A673 (cell line): ENCODE results near the gene NPTN. TPM values are rescaled to one million over a fixed set of nuclear protein-coding genes. Genes with fewer than 3 reads are reported as not detected.

Source experiments
- BruUV-seq: library from RNA; stranded (reverse); fragments of 400-500 nt; replicated peaks from 2 replicates; lab custom pipeline; 2021; lab: Mats Ljungman, UMichigan
- CTCF ChIA-PET: fragments of 300-600 bp; sonication (Branson Sonifier 250); formaldehyde crosslinking; loops from one replicate; lab custom pipeline; 2022; ENCODE audit warnings: antibody characterized with exemption; lab: Charles Lee
- POLR2A ChIA-PET: fragments of 300-600 bp; sonication (Branson Sonifier 250); formaldehyde crosslinking; loops from one replicate; lab custom pipeline; 2022; ENCODE audit warnings: antibody characterized with exemption; ENCODE audit not compliant: low non-redundant PET; lab: Charles Lee
- DNase-seq: peaks from one replicate; pipeline ENCODE4 v3.0.0-alpha.2; 2015; ENCODE audit warnings: low spot score
- H3K27ac ChIP-seq: fragments of 200-600 bp; sonication (generic); 2 replicates; pipeline ENCODE4 v1.5.1; 2016; ENCODE audit warnings: mixed run types, low read depth, mild to moderate bottlenecking, mixed read lengths, antibody characterized with exemption, low read length; ENCODE audit not compliant: poor library complexity, severe bottlenecking
- H3K27me3 ChIP-seq: fragments of 200-600 bp; sonication (generic); replicated peaks from 2 replicates; pipeline ENCODE4 v1.6.1; 2017; ENCODE audit warnings: mixed run types, low read depth, mild to moderate bottlenecking, mixed read lengths, antibody characterized with exemption, low read length; ENCODE audit not compliant: insufficient read depth, poor library complexity
- H3K36me3 ChIP-seq: fragments of 200-600 bp; sonication (generic); 2 replicates; pipeline ENCODE4 v1.6.1; 2016; ENCODE audit warnings: mixed run types, mild to moderate bottlenecking, mixed read lengths, antibody characterized with exemption, low read length; ENCODE audit not compliant: insufficient read depth, poor library complexity, severe bottlenecking
- H3K4me1 ChIP-seq: fragments of 200-600 bp; sonication (generic); 2 replicates; pipeline ENCODE4 v1.6.1; 2017; ENCODE audit warnings: mixed run types, mild to moderate bottlenecking, mixed read lengths, antibody characterized with exemption, low read length; ENCODE audit not compliant: insufficient read depth, poor library complexity, severe bottlenecking
- H3K4me3 ChIP-seq: fragments of 200-600 bp; sonication (generic); 2 replicates; pipeline ENCODE4 v1.5.1; 2016; ENCODE audit warnings: low read depth, mixed run types, mild to moderate bottlenecking, mixed read lengths, low read length; ENCODE audit not compliant: poor library complexity, severe bottlenecking
- H3K9me3 ChIP-seq: fragments of 200-600 bp; sonication (generic); 2 replicates; pipeline ENCODE4 v1.6.1; 2016; ENCODE audit warnings: mixed run types, low read depth, mild to moderate bottlenecking, mixed read lengths, antibody characterized with exemption, low read length; ENCODE audit not compliant: poor library complexity, severe bottlenecking
- EZH2 ChIP-seq: fragments of 200-600 bp; sonication (generic); IDR thresholded peaks from 2 replicates; pipeline ENCODE4 v1.6.1; 2017; ENCODE audit warnings: borderline replicate concordance, low read depth, mild to moderate bottlenecking, mixed read lengths, antibody characterized with exemption, low read length; ENCODE audit not compliant: poor library complexity, severe bottlenecking
- intact Hi-C: fragments of 100-400 bp; cut with micrococcal nuclease; formaldehyde crosslinking; loops from one replicate; pipeline ENCODE4 v1.10.0; 2022; ENCODE audit not compliant: unreplicated experiment
- total RNA-seq: library from RNA; stranded (reverse); gene quantifications from 2 replicates; pipeline ENCODE4 v1.2.3, GENCODE V29; 2021
- TF ChIP-seq, protein P1 (sequence below): fragments of 300-800, 200-600 bp; sonication (generic); conservative IDR thresholded peaks from 2 replicates; pipeline ENCODE4 v1.5.1; 2017; ENCODE audit warnings: low read depth, mild to moderate bottlenecking, antibody characterized with exemption, low read length, moderate library complexity, mixed read lengths

Gene NPTN
- total RNA-seq, 1 experiment from 2014 or later = 101 TPM

DNA sequence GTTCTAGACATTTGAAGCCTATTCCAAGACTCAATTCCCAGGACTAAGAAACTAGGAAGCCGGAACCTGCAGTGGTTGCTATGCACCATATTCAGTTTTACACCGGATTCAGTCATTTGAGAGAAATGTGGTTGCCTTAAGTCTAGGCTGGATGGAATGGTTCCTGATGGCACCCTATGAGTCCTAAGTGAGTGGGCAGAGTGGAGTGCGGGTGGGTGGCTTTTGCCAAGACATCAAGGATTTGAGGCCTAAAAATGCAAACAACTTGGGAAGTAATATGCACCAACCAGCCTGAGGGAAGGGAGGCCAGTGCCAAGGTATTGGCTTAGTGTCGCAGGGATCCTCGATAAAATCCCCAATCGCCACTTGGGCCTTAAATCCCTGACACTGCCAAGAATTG lies 46.8 kb upstream of the NPTN start:
- intact Hi-C loops = no loop called here
- DNase-seq = no peak
- POLR2A ChIA-PET = no interaction called here

DNA sequence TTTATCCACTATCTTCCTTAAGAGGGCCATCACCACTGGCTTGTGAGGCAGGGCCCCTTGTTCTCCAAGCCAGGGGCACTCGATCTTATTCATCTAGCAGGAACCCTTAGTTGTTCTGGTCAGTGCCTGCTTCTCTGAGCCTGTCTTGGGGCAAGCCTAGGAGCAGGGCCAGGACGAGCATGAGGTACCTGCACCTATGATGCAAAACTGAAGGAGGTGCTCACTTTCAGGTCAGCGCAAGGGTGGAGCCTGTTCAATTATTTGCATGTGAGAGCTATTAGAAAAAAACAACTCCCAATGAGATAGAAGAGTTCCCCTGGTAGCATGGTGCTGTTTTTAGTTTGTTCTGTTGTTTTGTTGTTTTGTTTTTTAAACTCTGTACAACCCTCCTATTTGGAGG lies 46.0 kb upstream of the NPTN start:
- intact Hi-C loops = no loop called here
- DNase-seq = no peak
- Histone ChIP-seq H3K27ac (no peak overlapping the region), H3K4me1 (peaks cover 10% of the 10 kb centered on the region), H3K27me3 (no peaks in the 10 kb centered on the region), H3K4me3 (no peak overlapping the region), H3K36me3 (no peaks in the 10 kb centered on the region), H3K9me3 (no peaks in the 10 kb centered on the region)
- no TSS peak for BruUV-seq
- TF ChIP-seq, protein P1, sequence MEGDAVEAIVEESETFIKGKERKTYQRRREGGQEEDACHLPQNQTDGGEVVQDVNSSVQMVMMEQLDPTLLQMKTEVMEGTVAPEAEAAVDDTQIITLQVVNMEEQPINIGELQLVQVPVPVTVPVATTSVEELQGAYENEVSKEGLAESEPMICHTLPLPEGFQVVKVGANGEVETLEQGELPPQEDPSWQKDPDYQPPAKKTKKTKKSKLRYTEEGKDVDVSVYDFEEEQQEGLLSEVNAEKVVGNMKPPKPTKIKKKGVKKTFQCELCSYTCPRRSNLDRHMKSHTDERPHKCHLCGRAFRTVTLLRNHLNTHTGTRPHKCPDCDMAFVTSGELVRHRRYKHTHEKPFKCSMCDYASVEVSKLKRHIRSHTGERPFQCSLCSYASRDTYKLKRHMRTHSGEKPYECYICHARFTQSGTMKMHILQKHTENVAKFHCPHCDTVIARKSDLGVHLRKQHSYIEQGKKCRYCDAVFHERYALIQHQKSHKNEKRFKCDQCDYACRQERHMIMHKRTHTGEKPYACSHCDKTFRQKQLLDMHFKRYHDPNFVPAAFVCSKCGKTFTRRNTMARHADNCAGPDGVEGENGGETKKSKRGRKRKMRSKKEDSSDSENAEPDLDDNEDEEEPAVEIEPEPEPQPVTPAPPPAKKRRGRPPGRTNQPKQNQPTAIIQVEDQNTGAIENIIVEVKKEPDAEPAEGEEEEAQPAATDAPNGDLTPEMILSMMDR = no peak
- no peak for TF ChIP-seq EZH2
- CTCF ChIA-PET = interaction anchor here (3.9 kb wide), 1 partner anchor 20 kb away, joined by 38 read pairs; no protein-coding TSS in a partner anchor
- POLR2A ChIA-PET = no interaction called here

More for the DNA sequence above, 46.8 kb upstream of the NPTN start:
- CTCF ChIA-PET = interaction anchor here (3.9 kb wide), 1 partner anchor 19 kb away, joined by 38 read pairs; no protein-coding TSS in a partner anchor
- Histone ChIP-seq H3K36me3 (no peaks in the 10 kb centered on the region), H3K27ac (no peak overlapping the region), H3K9me3 (no peaks in the 10 kb centered on the region), H3K4me1 (peaks cover 10% of the 10 kb centered on the region), H3K27me3 (no peaks in the 10 kb centered on the region), H3K4me3 (no peak overlapping the region)
- TF ChIP-seq, protein P1 = no peak
- TF ChIP-seq EZH2 = no peak
- no TSS peak for BruUV-seq

DNA sequence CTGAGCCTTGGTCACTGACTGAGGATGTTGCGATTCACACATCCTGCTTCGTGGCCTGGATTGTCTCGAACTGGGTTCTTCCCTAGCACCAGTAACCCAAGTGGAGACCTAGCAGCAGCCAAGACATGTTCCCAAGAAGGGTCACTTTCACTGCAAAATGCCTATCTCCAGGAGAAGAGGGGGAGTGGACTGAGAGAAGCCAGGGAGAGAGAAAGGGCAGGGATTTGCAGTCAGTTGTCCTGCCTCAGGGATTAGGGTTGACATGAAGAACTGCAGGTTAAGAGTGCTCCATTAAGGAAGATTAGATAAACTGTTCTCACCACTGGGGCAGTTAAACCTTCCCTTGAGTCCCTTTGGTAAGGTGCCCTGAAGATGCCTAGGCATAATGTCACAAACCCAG lies 45.3 kb upstream of the NPTN start:
- Histone ChIP-seq H3K36me3 (no peaks in the 10 kb centered on the region), H3K27ac (no peak overlapping the region), H3K27me3 (no peaks in the 10 kb centered on the region), H3K4me3 (no peak overlapping the region), H3K4me1 (peaks cover 5% of the 10 kb centered on the region), H3K9me3 (no peaks in the 10 kb centered on the region)
- intact Hi-C loops = no loop called here
- CTCF ChIA-PET = interaction anchor here (0.6 to 3.9 kb wide), 2 partner anchors 20 to 32 kb away, joined by 6 to 38 read pairs; no protein-coding TSS in a partner anchor
- TF ChIP-seq, protein P1 = no peak
- TF ChIP-seq EZH2 = no peak
- POLR2A ChIA-PET = no interaction called here
- DNase-seq = no peak
- no TSS peak for BruUV-seq
